Caki2 (cell line): ENCODE measurements around the gene ISL1. TPM values are rescaled to one million over a fixed set of nuclear protein-coding genes. Genes with fewer than 3 reads are reported as not detected.

Experiments used
- DNase-seq: peaks from one replicate; pipeline ENCODE4 v3.0.0-alpha.2; 2015; ENCODE audit warnings: low read depth
- in situ Hi-C: cut with HindIII; loops from 2 replicates; pipeline ENCODE4 v1.10.0; 2016; ENCODE audit warnings: low sequenced_read_pairs, low pct_unique_long_range_greater_than_20kb, mixed read lengths
- total RNA-seq: library from RNA; depleted of rRNA; stranded (reverse); fragments of >200 nt; shearing (Covaris generic); gene quantifications from 2 replicates; pipeline ENCODE4 v1.2.3, GENCODE V29; 2014; ENCODE audit warnings: low replicate concordance

The ISL1 gene
- total RNA-seq, 1 experiment from 2014 or later = 2.8 TPM

GRCh38 chr5:51384281-51384840 lies 1.1 kb downstream of the ISL1 start:
- in situ Hi-C loops = no loop called here
- DNase-seq = no peak

DNA sequence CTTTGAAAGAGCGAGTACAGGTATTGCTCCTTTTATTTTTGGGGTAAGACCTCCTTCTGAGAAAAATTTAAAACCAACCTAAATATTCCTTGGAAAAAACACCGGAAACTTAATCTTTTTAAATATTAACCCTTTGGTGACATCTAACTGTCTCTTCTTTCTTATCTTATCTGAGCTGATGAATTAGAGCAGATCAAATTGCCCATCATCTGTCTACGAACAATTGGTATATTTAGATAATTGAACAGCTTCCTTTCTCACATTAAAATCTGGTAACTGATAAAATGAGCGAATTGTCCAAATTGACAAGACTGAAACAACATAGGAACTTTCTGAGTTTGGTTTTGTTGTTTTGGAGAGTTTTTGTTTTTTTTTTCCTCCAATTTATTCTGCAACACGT lies 2.0 kb downstream of the ISL1 start:
- in situ Hi-C loops = no loop called here

DNA sequence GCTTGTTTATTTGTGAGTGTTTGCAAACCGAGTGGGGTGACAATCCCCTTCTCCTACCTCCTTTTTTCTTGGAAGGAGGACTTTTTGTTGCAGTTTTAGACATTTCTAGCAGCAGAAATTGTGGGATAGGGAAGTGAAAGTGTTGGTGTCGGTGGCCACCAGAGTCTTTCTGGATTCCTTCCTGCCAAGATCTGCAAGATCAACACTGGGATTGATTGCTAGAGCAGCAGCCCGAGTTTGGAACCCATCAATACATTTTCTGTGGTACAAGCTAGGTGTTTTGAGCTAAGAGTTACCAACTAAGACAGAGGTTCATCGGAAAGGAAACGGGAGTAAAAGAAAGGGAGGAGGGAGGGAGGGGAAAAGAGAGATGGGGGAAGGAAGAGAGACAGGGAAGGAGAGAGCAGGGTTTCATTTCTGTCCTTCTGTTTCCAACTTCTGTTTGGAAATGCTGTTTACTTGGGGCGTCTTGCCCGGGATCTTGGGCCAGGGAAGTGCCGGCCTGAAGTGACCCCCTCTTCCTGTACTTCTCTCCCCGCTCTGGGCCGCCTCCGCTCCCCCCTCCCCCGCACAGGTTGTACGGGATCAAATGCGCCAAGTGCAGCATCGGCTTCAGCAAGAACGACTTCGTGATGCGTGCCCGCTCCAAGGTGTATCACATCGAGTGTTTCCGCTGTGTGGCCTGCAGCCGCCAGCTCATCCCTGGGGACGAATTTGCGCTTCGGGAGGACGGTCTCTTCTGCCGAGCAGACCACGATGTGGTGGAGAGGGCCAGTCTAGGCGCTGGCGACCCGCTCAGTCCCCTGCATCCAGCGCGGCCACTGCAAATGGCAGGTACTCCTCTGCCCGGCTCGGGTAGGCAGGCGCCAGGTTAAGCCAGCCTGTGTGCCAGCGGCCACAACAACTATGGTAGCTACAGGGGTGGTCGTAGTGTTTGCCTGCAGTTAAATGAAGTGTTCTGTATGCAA lies 4.0 kb downstream of the ISL1 start:
- DNase-seq = no peak
- in situ Hi-C loops = no loop called here

More for the DNA sequence above, 2.0 kb downstream of the ISL1 start:
- DNase-seq = no peak

DNA sequence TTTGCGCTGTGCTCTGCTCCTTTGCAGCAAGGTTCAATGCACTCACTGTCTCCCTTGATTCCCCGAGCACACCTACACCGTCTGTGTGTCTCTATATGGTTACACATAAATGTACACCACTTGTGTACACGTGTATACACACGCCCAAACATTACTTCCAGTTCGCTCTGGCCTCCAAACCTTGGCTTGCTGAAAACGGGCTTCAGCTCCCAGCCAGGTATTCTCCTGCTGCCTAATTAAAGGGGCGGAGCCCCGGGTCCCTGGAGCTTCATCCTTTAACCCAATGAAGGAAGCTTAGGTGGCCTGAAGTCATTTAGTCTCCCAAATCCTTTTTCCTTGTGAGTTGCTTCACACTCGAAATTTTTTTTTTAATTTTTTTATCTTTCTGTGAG lies 4.6 kb downstream of the ISL1 start:
- in situ Hi-C loops = no loop called here
- no peak for DNase-seq

- DNase-seq = no peak
- in situ Hi-C loops = no loop called here
Measured at GRCh38 chr5:51388488-51389287, 5.4 kb downstream of the ISL1 start.

- DNase-seq = no peak
- in situ Hi-C loops = no loop called here
Measured at GRCh38 chr5:51389288-51389576, 6.0 kb downstream of the ISL1 start.

DNA sequence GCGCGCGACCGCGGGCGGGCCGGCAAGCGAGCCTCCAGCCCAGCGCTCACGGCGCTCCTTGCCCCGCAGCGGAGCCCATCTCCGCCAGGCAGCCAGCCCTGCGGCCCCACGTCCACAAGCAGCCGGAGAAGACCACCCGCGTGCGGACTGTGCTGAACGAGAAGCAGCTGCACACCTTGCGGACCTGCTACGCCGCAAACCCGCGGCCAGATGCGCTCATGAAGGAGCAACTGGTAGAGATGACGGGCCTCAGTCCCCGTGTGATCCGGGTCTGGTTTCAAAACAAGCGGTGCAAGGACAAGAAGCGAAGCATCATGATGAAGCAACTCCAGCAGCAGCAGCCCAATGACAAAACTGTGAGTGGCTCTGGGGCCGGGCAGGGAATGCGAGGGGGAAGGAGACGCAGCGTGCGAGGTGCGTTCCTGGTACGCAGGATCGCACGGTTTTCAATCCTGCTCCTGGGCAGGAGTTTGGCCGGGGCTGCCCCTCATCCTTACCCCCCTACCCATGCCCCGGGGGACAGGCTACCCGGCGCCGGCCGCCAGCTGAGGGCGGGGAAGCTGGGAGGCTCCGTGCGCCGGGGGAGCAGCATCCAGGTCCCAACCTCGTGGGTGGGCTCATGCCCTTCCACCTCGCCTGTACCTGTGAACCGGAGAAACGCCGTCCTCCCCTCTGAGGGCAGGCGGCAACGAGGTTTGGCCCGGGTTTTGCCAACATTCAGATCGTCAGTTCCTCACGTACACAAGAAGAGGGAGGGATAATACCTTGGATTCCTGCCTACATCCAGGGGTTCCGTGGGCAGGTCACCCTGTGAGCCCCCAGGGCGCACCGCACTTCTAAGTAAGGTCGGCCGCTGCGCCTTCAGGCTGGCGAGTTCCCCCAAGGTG lies 6.6 kb downstream of the ISL1 start:
- in situ Hi-C loops = no loop called here
- no peak for DNase-seq

DNA sequence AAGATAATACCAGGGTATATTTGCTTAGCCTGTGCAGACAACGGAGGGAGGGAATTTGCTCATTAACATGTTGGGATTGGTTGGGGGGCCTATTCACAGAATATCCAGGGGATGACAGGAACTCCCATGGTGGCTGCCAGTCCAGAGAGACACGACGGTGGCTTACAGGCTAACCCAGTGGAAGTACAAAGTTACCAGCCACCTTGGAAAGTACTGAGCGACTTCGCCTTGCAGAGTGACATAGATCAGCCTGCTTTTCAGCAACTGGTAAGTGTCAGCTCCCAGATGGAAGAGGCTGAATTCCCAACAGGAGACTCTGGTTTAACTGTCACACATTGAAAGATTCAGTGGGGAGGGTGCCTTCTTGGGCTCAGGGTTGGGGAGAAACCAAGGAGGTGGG lies 7.9 kb downstream of the ISL1 start:
- no peak for DNase-seq
- in situ Hi-C loops = no loop called here

DNA sequence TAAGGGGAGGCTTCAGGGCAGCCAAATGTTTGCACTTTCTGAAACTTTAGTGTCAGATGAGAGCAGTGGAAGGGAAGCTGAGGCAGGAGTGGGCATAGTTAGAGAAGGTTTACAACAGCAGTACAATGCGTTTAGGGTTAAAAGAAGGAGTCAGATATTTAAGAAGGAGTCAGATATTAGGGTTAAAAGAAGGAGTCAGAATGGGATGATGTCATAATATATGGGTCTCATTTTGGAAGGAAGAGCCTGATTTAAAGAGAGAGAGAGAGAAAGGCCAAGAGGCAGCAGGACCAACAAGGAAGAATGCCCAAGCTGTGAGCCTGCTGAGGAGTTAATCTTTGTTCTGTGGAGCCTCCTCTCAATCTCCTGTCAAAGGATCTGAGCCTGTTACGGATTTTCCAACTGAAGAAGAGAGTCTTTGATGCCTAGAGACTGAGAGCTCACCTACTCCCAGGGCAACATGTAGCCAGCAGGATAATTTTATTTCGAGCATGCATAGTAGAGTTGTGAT lies 9.5 kb downstream of the ISL1 start:
- in situ Hi-C loops = no loop called here
- no peak for DNase-seq

DNA sequence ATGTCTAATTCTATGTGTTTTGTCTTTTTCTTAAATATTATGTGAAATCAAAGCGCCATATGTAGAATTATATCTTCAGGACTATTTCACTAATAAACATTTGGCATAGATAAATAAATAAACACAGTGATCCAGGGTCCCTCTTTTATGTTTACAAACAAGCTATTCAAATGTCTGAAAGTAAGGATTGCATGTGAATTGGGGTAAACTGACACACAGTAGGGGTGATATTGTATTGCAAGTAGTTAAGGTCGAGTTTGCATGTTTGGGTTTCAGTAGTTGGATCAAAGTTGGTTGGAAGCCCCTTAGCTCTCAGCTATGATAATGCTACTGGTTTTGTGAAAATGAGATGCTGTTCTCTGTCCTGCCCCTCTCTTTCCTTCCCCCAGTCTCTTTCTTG lies 11.4 kb downstream of the ISL1 start:
- in situ Hi-C loops = no loop called here
- DNase-seq = no peak

DNA sequence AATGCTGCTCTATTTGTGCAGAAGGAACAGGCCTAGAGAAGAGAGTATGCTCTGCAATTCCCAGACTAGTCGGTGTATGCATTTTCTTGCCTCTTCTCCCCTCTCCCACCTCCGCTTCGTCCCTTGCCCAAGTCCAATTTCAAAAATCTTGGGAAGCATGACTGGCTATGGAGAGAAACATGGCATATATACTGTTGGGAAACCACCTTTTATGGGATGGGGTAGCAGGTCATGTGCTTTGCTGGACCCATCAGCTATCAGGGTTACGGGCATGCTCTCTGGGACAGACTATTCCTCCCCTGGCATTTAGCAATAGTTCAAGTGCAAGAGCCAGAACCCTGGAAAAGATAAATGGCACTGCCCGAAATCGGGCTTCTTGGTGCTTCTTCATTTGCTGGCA lies 12.0 kb downstream of the ISL1 start:
- DNase-seq = no peak
- in situ Hi-C loops = no loop called here

DNA sequence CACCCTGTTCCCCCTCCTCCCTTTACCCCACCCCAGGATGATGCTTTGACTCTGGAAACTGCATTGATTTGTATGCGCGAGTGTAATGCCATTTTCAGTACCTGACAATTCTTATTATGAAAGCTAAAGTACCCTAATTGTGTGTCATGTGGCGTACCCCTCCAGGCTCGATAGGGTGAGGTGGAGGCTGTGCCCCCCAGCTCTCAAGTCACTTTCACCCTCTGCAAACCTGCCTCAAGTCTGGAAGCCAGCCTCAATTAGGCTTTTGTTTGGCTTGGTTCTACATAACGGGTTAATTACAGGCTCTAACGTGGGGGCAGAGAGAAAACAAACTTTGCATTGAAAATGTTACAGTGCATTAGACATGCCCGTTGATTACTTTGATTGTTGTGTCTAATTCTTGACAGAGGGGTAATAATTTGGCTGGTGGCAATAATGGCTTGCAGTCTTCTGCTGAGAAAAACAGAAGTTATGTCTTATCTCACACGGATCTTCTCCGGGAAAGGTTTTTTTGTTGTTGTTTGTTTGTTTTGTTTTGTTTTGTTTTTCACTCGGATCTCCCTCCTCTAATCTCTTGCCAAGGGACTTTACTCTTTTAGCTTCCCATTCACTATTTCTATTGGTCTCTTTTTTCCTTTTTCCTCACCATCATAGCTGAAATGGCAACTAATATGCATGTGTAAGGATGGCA lies 12.6 kb downstream of the ISL1 start:
- in situ Hi-C loops = no loop called here

DNA sequence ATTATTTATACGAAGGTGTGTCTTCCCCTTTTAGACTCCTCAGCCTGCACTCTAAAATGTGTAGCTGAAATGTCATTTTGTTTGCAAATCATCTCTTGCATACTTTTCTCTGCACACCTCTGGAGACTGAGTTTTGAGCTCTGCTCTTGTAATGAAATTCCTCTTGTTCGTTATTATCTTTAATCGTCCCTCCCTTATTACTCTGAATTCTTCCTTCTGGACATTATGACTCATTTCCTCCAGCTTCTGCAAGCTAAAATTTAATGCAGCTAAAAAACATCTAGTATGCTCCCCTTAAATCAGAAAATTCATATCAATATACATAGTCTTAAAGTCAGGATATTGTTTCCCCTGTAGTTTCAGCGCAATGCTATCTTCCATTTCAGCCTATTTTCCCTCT lies 13.5 kb downstream of the ISL1 start:
- in situ Hi-C loops = no loop called here
- no peak for DNase-seq

More for the DNA sequence above, 12.6 kb downstream of the ISL1 start:
- DNase-seq = no peak

DNA sequence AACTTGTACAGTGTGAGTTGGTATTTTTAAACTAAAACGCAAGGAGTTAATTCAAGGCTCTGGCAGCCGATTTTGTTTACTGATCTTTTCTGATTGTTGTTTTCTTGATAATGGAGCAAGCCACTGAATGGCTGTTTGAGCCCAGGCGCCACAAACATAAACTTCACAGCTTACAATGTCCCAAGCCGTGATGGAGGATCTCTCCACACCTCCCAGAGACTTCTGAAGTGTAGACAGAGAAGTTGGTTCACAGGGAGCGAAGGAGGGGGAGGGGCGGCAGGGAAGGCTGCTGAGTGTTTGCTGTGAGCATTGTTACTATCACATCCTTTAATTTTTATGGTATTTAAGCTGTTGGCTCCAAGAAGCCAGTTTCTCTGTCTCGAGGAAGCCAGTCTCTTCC lies 14.7 kb downstream of the ISL1 start:
- DNase-seq = no peak
- in situ Hi-C loops = no loop called here

DNA sequence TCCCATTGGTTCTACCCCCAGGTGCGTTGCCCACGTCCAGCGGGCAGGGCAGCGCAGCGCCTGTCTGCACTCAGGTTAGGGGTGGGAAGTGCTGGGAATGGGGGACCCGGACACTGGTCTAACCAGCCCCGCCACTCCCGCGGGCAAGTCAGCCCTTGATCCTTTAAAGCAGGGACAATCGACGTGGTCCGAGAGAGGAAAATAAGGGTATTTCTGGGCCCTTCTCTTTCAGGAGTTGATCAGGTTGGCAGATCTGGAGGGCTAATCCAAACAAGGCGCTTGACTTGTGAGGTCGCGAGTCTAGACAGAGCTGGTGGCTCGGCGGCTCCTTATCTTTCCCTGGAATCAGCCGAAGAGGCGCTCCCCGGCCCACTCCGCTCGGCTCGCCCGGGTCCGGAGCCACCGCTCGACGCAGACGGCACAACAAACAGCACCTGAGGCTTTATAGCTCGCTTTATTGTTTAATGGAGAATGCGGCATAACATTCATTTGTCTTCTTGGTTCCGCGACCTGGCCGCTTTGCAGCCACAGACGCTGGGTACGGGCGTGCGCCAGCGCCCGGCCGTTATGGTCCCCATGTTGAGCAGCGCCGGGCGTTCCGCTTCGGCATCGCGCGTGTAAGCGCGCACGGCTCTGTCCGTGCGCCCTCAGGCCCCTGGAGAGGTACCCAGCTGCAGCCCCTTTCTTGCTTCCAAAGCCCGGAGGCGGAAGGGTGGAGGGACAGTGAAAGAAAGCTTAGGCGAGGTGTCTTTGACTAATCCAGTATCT lies 15.8 kb downstream of the ISL1 start:
- in situ Hi-C loops = no loop called here
- DNase-seq = no peak

DNA sequence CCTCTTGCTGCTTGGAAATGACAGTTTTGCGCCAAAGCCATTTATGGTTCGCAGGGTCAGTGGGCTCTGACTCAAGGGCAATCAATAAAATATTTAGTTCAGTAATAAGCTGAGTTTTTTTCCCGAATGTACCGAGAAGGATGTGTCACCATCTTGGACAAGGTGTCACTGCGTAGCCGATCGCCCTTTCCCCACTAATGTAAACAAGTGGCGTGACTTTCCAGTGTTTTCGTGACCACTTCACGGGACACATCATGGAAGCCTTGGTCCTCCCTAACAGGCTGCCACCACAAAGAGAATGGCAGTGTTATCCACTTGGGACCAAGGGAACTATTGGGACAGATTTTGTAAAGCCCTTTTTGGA lies 16.4 kb downstream of the ISL1 start:
- DNase-seq = no peak
- in situ Hi-C loops = no loop called here

DNA sequence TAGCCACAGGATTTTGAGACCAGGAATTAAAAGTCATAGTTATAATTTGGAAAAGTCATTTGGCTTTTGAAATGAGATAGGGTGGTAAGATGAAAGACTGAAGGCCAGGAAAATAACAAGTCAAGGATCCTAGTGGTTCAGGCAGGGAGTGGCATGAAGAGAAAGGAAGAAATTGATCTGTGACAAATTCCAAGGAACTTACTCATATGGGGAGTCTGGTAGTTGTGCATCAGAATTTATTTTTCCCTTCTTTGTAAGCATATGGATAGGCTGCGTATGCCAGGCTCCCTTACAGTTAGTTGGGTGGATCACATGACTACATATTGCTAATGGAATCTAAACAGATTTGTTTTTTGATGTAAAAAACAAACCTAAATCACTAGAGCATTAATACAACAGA lies 21.0 kb downstream of the ISL1 start:
- no peak for DNase-seq
- in situ Hi-C loops = no loop called here
